Mucosa of descending colon (tissue), 3 donors: ENCODE measurements around the gene SLC9C2. TPM values are rescaled to one million over a fixed set of nuclear protein-coding genes. Genes with fewer than 3 reads are reported as not detected.

Source experiments
- ATAC-seq: fragments of 200-7000 bp; cut with Tn5 transposase; one replicate; pipeline ENCODE4 v1.9.1; 2020; ENCODE audit warnings: mild to moderate bottlenecking, moderate library complexity
- DNase-seq, 3 donors: peaks; one replicate each; pipeline ENCODE4 v3.0.0-alpha.2; 2020
- H3K36me3 ChIP-seq: fragments of 200-600 bp; one replicate; pipeline ENCODE4 v1.8.0; 2021; ENCODE audit warnings: low read depth, mild to moderate bottlenecking
- H3K4me1 ChIP-seq: fragments of 200-600 bp; one replicate; pipeline ENCODE4 v1.8.0; 2021; ENCODE audit warnings: low read depth, mild to moderate bottlenecking
- H3K4me3 ChIP-seq: fragments of 200-600 bp; one replicate; pipeline ENCODE4 v1.8.0; 2021; ENCODE audit warnings: mild to moderate bottlenecking
- H3K9me3 ChIP-seq: fragments of 200-600 bp; one replicate; pipeline ENCODE4 v1.8.0; 2021; ENCODE audit warnings: mild to moderate bottlenecking
- CTCF ChIP-seq: fragments of 200-600 bp; IDR thresholded peaks from one replicate; pipeline ENCODE4 v1.8.0; 2022; ENCODE audit warnings: antibody characterized with exemption, mild to moderate bottlenecking
- intact Hi-C, 2 donors: fragments of 100-400 bp; cut with DNase I in 1 of 2; cut with micrococcal nuclease in 1 of 2; formaldehyde crosslinking; loops; one replicate each; pipeline versions ENCODE4 v1.11.0 to v1.11.1; 2022; cut with DNase I, micrococcal nuclease
- total RNA-seq, 3 donors: library from RNA; stranded (reverse); fragmentation: NEBNext Ultra II Directional in 2 of 3; extraction: Animal tissue kit (Norgen Biotek cat#: 25700) in 2 of 3; gene quantifications; one replicate each; pipeline versions ENCODE4 v1.2.1 to v1.2.4, GENCODE V29; 2021 to 2023
- donor health status: DM: no; HTN: no; CAD: no; lungs with moderate emphysema.
- donor health status: DM: no; HTN: no; CAD: no.
- donor health status: DM: no; HTN: yes; CAD: no.

Gene SLC9C2
- total RNA-seq, 3 donors from 2014 or later = not detected

- Histone ChIP-seq H3K4me1 (no peaks in the 10 kb centered on the region), H3K9me3 (no peaks in the 10 kb centered on the region), H3K36me3 (peaks cover 10% of the 10 kb centered on the region), H3K4me3 (no peak overlapping the region)
- no peak for ATAC-seq
- no peak for DNase-seq
- intact Hi-C loops = no loop called here
- TF ChIP-seq CTCF = no peak
These were observed 114.9 kb downstream of the SLC9C2 start for GRCh38 chr1:173488001-173488400.

- TF ChIP-seq CTCF = no peak
- DNase-seq = no peak
- H3K4me1 ChIP-seq = no peaks in the 10 kb centered on the region
- H3K9me3 ChIP-seq = no peaks in the 10 kb centered on the region
- H3K4me3 ChIP-seq = no peak overlapping the region
- peaks cover 23% of the 10 kb centered on the region for H3K36me3 ChIP-seq
- no peak for ATAC-seq
- intact Hi-C loops = no loop called here
These were observed 117.5 kb downstream of the SLC9C2 start for GRCh38 chr1:173485401-173485800.

- intact Hi-C loops = no loop called here
- TF ChIP-seq CTCF = no peak
- peaks cover 5% of the 10 kb centered on the region for H3K4me1 ChIP-seq
- H3K4me3 ChIP-seq = no peak overlapping the region
- H3K36me3 ChIP-seq = peaks cover 23% of the 10 kb centered on the region
- DNase-seq (no peak), ATAC-seq (no peak)
- no peaks in the 10 kb centered on the region for H3K9me3 ChIP-seq
These were observed 118.6 kb downstream of the SLC9C2 start for GRCh38 chr1:173484276-173484675.

- H3K4me3 ChIP-seq = no peak overlapping the region
- H3K36me3 ChIP-seq = peaks cover 23% of the 10 kb centered on the region
- no peak for TF ChIP-seq CTCF
- DNase-seq = no peak
- intact Hi-C loops = no loop called here
- no peak for ATAC-seq
- peaks cover 14% of the 10 kb centered on the region for H3K4me1 ChIP-seq
- H3K9me3 ChIP-seq = no peaks in the 10 kb centered on the region
These were observed 120.2 kb downstream of the SLC9C2 start for GRCh38 chr1:173482683-173483082.

- Histone ChIP-seq H3K36me3 (peaks cover 16% of the 10 kb centered on the region), H3K4me1 (peaks cover 14% of the 10 kb centered on the region), H3K4me3 (no peak overlapping the region), H3K9me3 (no peaks in the 10 kb centered on the region)
- DNase-seq (no peak), ATAC-seq (no peak)
- intact Hi-C loops = no loop called here
- no peak for TF ChIP-seq CTCF
These were observed 121.6 kb downstream of the SLC9C2 start for GRCh38 chr1:173481195-173481772.

- TF ChIP-seq CTCF = no peak
- H3K4me3 ChIP-seq = no peak overlapping the region
- H3K4me1 ChIP-seq = peaks cover 20% of the 10 kb centered on the region
- peaks cover 16% of the 10 kb centered on the region for H3K36me3 ChIP-seq
- ATAC-seq (no peak), DNase-seq (no peak)
- intact Hi-C loops = loop anchor here in 1 of 2 donors (5.0 kb wide), 1 partner anchor 47 kb away; no protein-coding TSS in a partner anchor
- no peaks in the 10 kb centered on the region for H3K9me3 ChIP-seq
These were observed 123.2 kb downstream of the SLC9C2 start for GRCh38 chr1:173479649-173480048.
